K562 (cell line): Measurements from ENCODE around the gene KLK5. TPM values are rescaled to one million over a fixed set of nuclear protein-coding genes. Genes with fewer than 3 reads are reported as not detected.

Experiments
- BACH1 ChIP-seq: fragments of 200-800 bp; sonication (Bioruptor generic); IDR thresholded peaks from 2 replicates; pipeline ENCODE4 v1.6.1; 2016; ENCODE audit warnings: missing genetic modification characterization, missing compliant biosample characterization
- MTF1 ChIP-seq: fragments of 250-450 bp; sonication (Bioruptor Pico); IDR thresholded peaks from 2 replicates; pipeline ENCODE4 v1.9.0; 2021; ENCODE audit warnings: moderate library complexity, mild to moderate bottlenecking, inconsistent platforms, borderline replicate concordance
- THRAP3 ChIP-seq: fragments of 450-650 bp; IDR thresholded peaks from 2 replicates; pipeline ENCODE4 v1.6.1; 2016; ENCODE audit warnings: mild to moderate bottlenecking, inconsistent platforms, borderline replicate concordance
- ZFX ChIP-seq: sonication (generic); formaldehyde crosslinking; IDR thresholded peaks from 2 replicates; pipeline ENCODE4 v1.8.0; 2022; ENCODE audit warnings: mild to moderate bottlenecking, missing genetic modification reagents, moderate library complexity
- ZNF589 ChIP-seq: fragments of 200-800 bp; sonication (Bioruptor generic); IDR thresholded peaks from 2 replicates; pipeline ENCODE4 v1.6.1; 2016; ENCODE audit warnings: low read depth, missing genetic modification characterization, missing compliant biosample characterization
- polyA plus RNA-seq, 8 experiments: library from polyadenylated mRNA; depleted of rRNA in 4 of 8; stranded (reverse) in 5 of 8; unstranded in 3 of 8; fragments of >200 nt; fragmentation: Nextera tagmentation in 2 of 8; fragmentation: Illumina TruSeq in 1 of 8; extraction: Ambion mirVana in 2 of 8; extraction: Trizol in 1 of 8; gene quantifications; 2 replicates each; pipeline versions ENCODE4 v1.2.1 to v1.2.3, GENCODE V29; 2011 to 2014; ENCODE audit warnings: inconsistent platforms in 1 of 8, missing spikeins in 1 of 8
- total RNA-seq, 7 experiments: library from RNA; depleted of rRNA in 6 of 7; stranded (reverse); fragments of >200 nt in 6 of 7; fragmentation: Illumina TruSeq in 2 of 7; extraction: Trizol in 2 of 7; gene quantifications; 2 replicates each; pipeline versions ENCODE4 v1.2.1 to v1.2.3, GENCODE V29; 2011 to 2021; ENCODE audit warnings: low replicate concordance in 1 of 7
- TF ChIP-seq, protein P1 (sequence below), 3 experiments: fragments of 200-800 bp in 1 of 3; fragments of 250-450 bp in 1 of 3; fragments of 450-650 bp in 1 of 3; sonication (Bioruptor Pico) in 1 of 3; sonication (Bioruptor generic) in 1 of 3; formaldehyde crosslinking in 1 of 3; IDR thresholded peaks; 2 replicates each; pipeline versions ENCODE4 v1.6.1 to v1.8.0; 2016 to 2022; ENCODE audit warnings: mild to moderate bottlenecking in 2 of 3, missing genetic modification characterization in 2 of 3, missing compliant biosample characterization in 1 of 3, moderate library complexity in 1 of 3
- TF ChIP-seq, protein P2 (sequence below): fragments of 250-450 bp; sonication (Bioruptor Pico); IDR thresholded peaks from 2 replicates; pipeline ENCODE4 v1.8.0; 2022; ENCODE audit warnings: moderate library complexity, mild to moderate bottlenecking, inconsistent platforms

Gene KLK5
- total and polyA plus RNA-seq, 9 of the 15 experiments (the other 6 are each of a cell fraction or from before 2014, with no cell fraction given), result not detected

DNA sequence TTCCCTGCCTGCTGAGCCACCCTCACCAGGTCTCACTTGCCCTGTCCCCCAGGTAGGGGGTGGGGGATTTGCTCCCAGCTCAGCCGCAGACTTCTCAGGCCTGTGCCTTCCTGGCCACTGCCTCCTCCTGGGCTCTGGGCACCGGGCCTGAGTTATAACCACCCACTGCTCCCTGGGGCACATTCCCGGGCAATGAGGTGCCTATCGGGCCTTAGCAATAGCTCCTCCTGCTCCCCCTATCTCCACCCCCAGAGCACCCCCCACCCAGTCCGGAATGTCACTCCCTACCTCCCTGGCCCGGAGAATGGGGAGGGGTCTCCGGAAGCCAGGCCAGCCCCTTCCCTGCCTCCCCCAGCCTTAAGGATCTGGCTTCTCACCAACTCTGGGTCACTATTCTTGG, at the start of gene KLK5 (continued):
- TF ChIP-seq, protein P1, sequence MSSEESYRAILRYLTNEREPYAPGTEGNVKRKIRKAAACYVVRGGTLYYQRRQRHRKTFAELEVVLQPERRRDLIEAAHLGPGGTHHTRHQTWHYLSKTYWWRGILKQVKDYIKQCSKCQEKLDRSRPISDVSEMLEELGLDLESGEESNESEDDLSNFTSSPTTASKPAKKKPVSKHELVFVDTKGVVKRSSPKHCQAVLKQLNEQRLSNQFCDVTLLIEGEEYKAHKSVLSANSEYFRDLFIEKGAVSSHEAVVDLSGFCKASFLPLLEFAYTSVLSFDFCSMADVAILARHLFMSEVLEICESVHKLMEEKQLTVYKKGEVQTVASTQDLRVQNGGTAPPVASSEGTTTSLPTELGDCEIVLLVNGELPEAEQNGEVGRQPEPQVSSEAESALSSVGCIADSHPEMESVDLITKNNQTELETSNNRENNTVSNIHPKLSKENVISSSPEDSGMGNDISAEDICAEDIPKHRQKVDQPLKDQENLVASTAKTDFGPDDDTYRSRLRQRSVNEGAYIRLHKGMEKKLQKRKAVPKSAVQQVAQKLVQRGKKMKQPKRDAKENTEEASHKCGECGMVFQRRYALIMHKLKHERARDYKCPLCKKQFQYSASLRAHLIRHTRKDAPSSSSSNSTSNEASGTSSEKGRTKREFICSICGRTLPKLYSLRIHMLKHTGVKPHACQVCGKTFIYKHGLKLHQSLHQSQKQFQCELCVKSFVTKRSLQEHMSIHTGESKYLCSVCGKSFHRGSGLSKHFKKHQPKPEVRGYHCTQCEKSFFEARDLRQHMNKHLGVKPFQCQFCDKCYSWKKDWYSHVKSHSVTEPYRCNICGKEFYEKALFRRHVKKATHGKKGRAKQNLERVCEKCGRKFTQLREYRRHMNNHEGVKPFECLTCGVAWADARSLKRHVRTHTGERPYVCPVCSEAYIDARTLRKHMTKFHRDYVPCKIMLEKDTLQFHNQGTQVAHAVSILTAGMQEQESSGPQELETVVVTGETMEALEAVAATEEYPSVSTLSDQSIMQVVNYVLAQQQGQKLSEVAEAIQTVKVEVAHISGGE (CRISPR knock-in tag; IDR thresholded peaks at IDR 0.05), result no peak
- no peak for TF ChIP-seq THRAP3
- TF ChIP-seq MTF1 (CRISPR knock-in tag), result no peak
- TF ChIP-seq, protein P2, sequence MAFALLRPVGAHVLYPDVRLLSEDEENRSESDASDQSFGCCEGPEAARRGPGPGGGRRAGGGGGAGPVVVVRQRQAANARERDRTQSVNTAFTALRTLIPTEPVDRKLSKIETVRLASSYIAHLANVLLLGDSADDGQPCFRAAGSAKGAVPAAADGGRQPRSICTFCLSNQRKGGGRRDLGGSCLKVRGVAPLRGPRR (CRISPR knock-in tag), result no peak
- no peak for TF ChIP-seq ZNF589 (CRISPR knock-in tag)
- no peak for TF ChIP-seq BACH1 (tag)
- TF ChIP-seq ZFX, result no peak
- TF ChIP-seq, all 486 proteins: peak for 0
